ENCODE data around the gene PTPRD. TPM values are rescaled to one million over a fixed set of nuclear protein-coding genes. Genes with fewer than 3 reads are reported as not detected.

Gene PTPRD
- polyA plus RNA-seq, 1 experiment, result 0.39 TPM

DNA sequence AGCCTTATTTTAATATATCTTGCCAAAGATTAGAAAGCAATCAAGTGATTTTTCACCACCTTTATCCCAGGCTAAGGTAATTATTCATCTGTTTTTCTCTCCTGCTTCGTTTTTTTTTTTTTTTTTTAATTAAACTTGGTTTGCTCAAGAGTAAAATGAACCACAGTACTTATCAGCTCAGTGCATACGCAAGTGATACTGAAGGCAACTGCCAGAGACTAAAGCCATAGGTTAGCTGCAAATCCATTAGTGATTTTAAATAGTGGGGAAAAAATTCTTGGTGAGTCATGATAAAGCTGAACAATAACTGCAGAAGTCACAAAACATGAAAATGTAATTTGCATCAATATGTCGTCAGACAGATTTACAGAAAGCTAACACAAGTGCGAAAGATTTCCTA lies 829.1 kb downstream of the PTPRD start:
- no peak for DNase-seq (ENCODE audit: low read depth)
- Histone ChIP-seq H3K36me3 (ENCODE audit: control insufficient read depth, insufficient read depth, low read length) (no peaks in the 10 kb centered on the region), H3K27me3 (ENCODE audit: control insufficient read depth, insufficient read depth, low read length) (no peaks in the 10 kb centered on the region), H3K4me3 (ENCODE audit: low read depth, low read length) (no peak overlapping the region)
- TF ChIP-seq, protein P1, sequence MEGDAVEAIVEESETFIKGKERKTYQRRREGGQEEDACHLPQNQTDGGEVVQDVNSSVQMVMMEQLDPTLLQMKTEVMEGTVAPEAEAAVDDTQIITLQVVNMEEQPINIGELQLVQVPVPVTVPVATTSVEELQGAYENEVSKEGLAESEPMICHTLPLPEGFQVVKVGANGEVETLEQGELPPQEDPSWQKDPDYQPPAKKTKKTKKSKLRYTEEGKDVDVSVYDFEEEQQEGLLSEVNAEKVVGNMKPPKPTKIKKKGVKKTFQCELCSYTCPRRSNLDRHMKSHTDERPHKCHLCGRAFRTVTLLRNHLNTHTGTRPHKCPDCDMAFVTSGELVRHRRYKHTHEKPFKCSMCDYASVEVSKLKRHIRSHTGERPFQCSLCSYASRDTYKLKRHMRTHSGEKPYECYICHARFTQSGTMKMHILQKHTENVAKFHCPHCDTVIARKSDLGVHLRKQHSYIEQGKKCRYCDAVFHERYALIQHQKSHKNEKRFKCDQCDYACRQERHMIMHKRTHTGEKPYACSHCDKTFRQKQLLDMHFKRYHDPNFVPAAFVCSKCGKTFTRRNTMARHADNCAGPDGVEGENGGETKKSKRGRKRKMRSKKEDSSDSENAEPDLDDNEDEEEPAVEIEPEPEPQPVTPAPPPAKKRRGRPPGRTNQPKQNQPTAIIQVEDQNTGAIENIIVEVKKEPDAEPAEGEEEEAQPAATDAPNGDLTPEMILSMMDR (IDR thresholded peaks at IDR 0.05; ENCODE audit: insufficient read depth, low read depth, low read length), result no peak
- ChIA-PET CTCF (no interaction called here), POLR2A (no interaction called here)

DNA sequence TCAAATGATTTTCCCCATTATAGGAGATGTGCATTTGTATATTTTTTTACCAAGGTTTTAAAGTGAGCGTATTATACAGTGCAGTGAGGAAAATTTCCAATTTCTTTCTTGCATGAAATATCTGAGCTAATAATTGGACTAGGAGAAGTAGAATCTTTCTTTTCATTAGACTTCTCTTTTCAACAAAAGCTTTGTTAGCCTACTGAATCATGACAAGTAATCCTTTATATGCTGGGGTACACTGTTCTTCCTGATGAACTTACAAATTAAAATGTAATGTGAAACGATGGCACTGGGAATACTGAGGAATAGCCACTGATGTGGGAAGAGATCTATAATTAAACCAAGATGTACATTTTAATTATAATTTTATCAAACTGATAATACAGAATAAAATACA lies 829.6 kb downstream of the PTPRD start:
- no peaks in the 10 kb centered on the region for H3K36me3 ChIP-seq (ENCODE audit: control insufficient read depth, insufficient read depth, low read length)
- TF ChIP-seq, protein P1 (IDR thresholded peaks at IDR 0.05; ENCODE audit: insufficient read depth, low read depth, low read length), result no peak
- DNase-seq (ENCODE audit: low read depth), result no peak
- ChIA-PET POLR2A (no interaction called here), CTCF (no interaction called here)
- no peaks in the 10 kb centered on the region for H3K27me3 ChIP-seq (ENCODE audit: control insufficient read depth, insufficient read depth, low read length)
- no peak overlapping the region for H3K4me3 ChIP-seq (ENCODE audit: low read depth, low read length)

DNA sequence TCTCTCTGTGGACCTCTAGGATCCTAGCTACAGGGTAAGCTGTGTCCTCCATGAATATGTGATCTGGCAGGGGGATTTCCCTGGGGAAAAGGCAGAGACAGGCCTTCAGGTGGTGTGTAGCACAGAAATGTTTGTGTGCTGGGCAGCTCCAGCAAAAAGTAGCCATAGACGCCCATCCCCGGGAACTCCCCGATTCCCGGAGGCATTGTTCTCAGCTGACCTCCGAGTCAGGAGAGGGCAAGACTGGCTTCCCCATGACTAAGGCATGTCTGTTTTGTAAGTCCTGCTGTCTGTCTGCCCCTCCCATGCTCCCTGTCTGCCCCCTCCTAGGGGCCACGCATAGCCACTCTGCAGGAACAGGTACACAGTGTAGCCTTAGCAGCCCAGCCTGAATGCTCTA lies 834.5 kb downstream of the PTPRD start:
- DNase-seq (ENCODE audit: low read depth), result no peak
- POLR2A ChIA-PET, result no interaction called here
- CTCF ChIA-PET, result no interaction called here

DNA sequence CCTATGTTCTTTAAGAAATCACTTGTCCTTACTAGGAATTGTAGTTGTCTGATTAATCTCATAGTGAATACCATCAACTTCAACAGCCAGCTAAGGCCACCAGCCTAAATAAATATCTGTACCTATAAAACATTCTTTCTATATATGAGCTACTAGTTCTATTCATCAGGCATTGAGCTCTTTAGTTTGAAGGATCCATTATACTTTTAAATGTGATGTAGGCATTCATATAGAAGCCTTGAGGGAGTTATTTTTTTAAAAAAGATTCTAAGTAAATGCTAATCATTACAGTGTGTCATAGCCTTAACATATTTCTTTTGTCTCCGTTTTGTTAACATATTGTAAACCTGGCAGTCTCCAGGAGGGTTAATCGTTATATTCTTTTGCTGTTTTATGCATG lies 838.3 kb downstream of the PTPRD start:
- Histone ChIP-seq H3K27me3 (ENCODE audit: control insufficient read depth, insufficient read depth, low read length) (no peaks in the 10 kb centered on the region), H3K36me3 (ENCODE audit: control insufficient read depth, insufficient read depth, low read length) (no peaks in the 10 kb centered on the region), H3K4me3 (ENCODE audit: low read depth, low read length) (no peak overlapping the region)
- CTCF ChIA-PET, result no interaction called here
- TF ChIP-seq, protein P1 (IDR thresholded peaks at IDR 0.05; ENCODE audit: insufficient read depth, low read depth, low read length), result no peak
- POLR2A ChIA-PET, result no interaction called here
- DNase-seq (ENCODE audit: low read depth), result no peak

More for the DNA sequence above, 834.5 kb downstream of the PTPRD start:
- Histone ChIP-seq H3K36me3 (ENCODE audit: control insufficient read depth, insufficient read depth, low read length) (no peaks in the 10 kb centered on the region), H3K27me3 (ENCODE audit: control insufficient read depth, insufficient read depth, low read length) (no peaks in the 10 kb centered on the region), H3K4me3 (ENCODE audit: low read depth, low read length) (no peak overlapping the region)
- TF ChIP-seq, protein P1 (IDR thresholded peaks at IDR 0.05; ENCODE audit: insufficient read depth, low read depth, low read length), result no peak

DNA sequence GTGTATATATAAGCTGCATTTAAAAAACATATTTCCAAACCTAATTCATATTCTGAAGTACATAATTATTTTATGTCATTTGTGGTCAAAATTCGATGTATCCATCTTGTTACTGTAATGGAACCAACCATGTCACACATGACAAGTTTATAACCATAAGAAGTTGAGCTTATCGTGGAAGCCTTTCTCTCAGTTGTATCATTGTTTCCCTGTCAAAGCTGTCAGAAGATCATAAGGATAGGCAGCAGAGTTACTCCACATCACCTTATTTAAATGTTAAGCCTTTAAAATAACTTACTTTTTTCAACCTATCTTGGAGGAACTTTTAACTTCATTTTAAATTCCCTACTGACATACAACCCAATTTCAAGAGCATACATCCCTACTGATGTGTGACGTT lies 841.5 kb downstream of the PTPRD start:
- Histone ChIP-seq H3K4me3 (ENCODE audit: low read depth, low read length) (no peak overlapping the region), H3K36me3 (ENCODE audit: control insufficient read depth, insufficient read depth, low read length) (no peaks in the 10 kb centered on the region), H3K27me3 (ENCODE audit: control insufficient read depth, insufficient read depth, low read length) (no peaks in the 10 kb centered on the region)
- TF ChIP-seq, protein P1 (IDR thresholded peaks at IDR 0.05; ENCODE audit: insufficient read depth, low read depth, low read length), result no peak
- ChIA-PET CTCF (no interaction called here), POLR2A (no interaction called here)
- DNase-seq (ENCODE audit: low read depth), result no peak
